Activated CD4-positive, alpha-beta T cell treated with anti-CD3 and anti-CD28 coated beads, Interleukin-2, Interleukin-6, amounts not matched to agents 100 ng/mL and 50 ng/mL, durations not matched to agents 16 hours and 8 hours (primary cell): Measurements from ENCODE around the gene ALPL.
A peak's percentile ranks its signal among the peaks of the same experiment; 100 is the strongest.

ENCODE experiments used
- DNase-seq: peaks from one replicate; pipeline ENCODE4 v3.0.0-alpha.2; 2020

ALPL gene

DNA sequence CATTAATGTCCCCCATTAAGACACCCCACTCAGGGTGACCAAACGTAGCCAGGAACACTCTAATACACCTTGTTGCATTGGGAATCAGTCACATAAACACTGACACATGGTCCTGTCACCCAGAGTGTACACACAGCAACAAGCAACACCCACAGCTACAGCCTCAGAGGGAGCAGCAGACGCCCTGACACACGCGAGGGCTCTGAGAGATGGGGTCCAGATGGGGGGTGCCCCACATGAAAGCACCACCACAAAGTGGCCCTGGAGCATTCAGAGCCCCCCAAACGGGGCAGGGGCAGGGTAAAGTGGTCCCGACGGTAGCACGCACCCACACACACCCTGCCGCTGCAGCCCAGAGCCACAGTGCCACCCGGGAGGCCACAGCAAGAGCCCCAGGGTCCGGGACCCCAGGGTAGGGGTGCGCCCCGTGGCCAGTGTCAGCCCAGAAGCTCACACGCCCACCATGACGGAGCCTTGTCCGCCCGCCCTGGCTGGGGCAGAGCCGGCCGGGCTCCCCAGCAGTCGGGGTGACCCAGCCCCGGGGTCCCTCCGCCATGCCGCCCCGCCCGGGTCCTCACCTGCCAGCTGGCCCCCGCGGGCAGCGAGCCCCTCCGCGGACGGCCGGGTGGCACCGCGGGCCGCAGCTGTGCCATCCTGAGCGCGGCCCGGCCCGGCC is 112.7 kb downstream of the ALPL start:
- DNase-seq = no peak

- DNase-seq = peak; percentile 63
These were observed 113.5 kb downstream of the ALPL start for GRCh38 chr1:21622466-21623315.

GRCh38 chr1:21623410-21623961 is 114.3 kb downstream of the ALPL start:
- DNase-seq = no peak

DNA sequence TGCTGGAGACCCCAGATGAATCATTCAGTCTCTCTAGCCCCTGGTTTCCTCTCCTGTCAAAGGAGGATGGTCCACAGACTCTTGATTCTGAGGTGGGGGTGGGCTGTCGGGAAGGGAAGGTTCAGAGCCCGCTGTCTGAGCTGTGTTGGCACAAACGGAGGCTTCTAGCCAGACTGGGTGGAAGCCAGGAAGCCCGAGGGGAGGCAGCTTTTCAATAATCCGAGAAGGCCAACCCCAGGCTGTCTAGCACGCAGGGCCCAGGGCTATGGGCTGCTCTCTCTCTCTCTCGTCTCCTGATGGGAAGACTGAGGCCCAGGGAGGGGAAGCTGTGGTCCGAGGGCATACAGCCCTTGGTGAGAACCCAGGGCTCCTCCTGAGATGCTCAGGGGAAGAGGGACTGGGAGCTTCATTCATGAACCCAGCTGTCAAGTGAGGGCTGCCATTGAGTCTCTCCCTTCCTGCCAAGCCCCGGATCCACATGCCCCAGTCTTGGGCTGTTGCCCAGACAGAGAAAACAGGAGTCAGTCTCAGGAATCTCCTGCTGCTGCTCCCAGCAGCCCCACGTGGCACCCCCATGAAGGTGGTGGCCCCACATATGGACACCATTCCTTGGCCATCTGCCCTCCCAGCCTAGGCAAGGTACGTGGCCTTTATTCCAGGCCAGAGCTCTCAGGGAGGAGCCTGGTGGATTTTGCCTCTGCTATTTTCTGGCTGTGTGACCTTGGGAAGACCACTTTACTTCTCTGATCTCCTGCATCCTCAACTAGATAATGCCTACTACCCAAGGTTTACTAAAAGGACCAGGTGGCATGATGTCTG is 115.6 kb downstream of the ALPL start:
- DNase-seq = no peak

- no peak for DNase-seq
These were observed 116.4 kb downstream of the ALPL start for GRCh38 chr1:21625390-21626190.

DNA sequence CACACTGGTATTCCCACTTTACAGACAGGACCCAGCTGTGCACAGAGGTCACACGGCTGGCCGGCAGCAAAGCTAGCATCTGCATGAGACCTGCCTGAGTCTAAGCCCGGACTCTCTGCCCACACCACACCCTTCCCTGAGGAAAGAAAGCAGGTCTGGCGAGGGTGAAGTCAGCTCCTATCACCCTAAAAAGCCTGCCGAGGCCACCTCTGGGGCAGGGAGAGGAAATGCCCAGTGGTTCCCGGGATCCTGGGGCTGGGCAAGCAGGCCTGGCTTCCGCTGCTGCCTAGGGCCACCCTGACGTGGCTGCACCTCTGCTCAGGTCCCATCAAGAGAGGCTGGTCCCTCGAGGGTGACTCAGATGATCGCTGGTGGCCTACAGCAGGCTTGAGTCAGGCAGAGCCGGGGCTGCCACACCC is 117.7 kb downstream of the ALPL start:
- DNase-seq = no peak
